ENCODE data around the gene PRDX3.

The PRDX3 gene

DNA sequence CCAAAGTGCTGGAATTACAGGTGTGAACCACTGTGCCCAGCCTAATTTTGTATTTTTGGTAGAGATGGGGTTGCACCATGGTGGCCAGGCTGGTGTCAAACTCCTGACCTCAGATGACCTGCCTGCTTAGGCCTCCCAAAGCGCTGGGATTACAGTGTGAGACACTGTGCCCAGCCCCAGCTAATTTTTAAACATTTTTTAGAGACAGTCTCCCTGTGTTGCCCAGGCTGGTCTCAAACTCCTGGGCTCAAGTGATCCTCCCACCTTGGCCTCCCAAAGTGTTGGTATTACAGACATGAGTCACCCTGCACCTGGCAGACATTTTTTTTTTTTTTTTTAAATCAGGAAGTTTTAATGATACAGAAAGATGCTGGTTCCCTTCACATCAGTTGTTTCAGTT, 59.2 kb downstream of the PRDX3 start:
- DNase-seq: no peak

DNA sequence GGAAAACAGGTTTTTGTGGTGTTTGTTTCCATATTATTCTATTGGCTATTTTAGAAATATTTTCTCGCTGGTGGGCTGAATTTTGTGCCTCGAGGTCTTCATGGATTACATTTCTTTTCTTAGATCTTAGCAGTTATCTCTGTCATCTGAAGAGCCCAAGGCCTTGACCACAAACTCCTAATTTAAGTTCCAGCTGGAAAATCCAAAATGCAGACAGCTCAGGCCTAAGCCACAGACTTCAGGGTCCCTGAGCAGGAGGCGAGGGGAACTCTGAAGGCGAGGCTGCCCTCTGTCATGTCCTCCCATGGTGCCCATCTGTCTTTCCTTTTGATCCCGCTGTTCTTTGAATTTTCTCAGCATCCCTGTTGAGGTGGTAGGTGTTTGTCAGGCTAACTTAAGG, 60.4 kb downstream of the PRDX3 start:
- DNase-seq: no peak
